ENCODE results near the gene SSH3. TPM values are rescaled to one million over a fixed set of nuclear protein-coding genes. Genes with fewer than 3 reads are reported as not detected.

The SSH3 gene
- total and polyA plus RNA-seq, 7 experiments from 2014 or later = 1.1 to 23.8 (median 14.8) TPM

GRCh38 chr11:67262731-67263675, 40.3 kb upstream of the SSH3 start:
- Histone ChIP-seq H3K36me3 (ENCODE audit: control insufficient read depth in 2 of 3, insufficient read depth in 3 of 3, low read length in 3 of 3) (peaks cover 0 to 9% (median 0%) of the 10 kb centered on the region in 3 experiments), H3K9me3 (ENCODE audit: control insufficient read depth in 2 of 3, low read length in 3 of 3) (no peaks in the 10 kb centered on the region), H3K4me3 (ENCODE audit: low read length) (peak overlapping the region; percentile 0), H3K27me3 (ENCODE audit: control insufficient read depth in 2 of 2, insufficient read depth in 2 of 2, low read length in 2 of 2) (no peaks in the 10 kb centered on the region), H3K4me1 (ENCODE audit: control insufficient read depth in 2 of 2, insufficient read depth in 2 of 2, low read length in 2 of 2) (peaks cover 14 to 29% of the 10 kb centered on the region in 2 donors), H3K27ac (ENCODE audit: low read depth, low read length) (no peak overlapping the region)
- peaks cover 0 to 3% (median 0%) of the 10 kb centered on the region in 11 donors for H3K9me3 Mint-ChIP-seq
- intact Hi-C loops (cut with micrococcal nuclease) = loop anchor here (1.0 kb wide), 5 partner anchors 10 to 119 kb away; no protein-coding TSS in a partner anchor
- CTCF ChIA-PET = interaction anchor here (0.5 to 4.9 kb wide), 21 partner anchors 9 to 118 kb away, joined by 3 to 85 read pairs (median 6); partner anchors contain the start of genes ANKRD13D, POLD4 and SSH3
- H3K27me3 Mint-ChIP-seq = no peaks in the 10 kb centered on the region
- H3K36me3 Mint-ChIP-seq = peaks cover 0 to 13% (median 9%) of the 10 kb centered on the region in 5 donors
- POLR2A ChIA-PET = interaction anchor here (0.6 to 4.9 kb wide), 14 partner anchors 9 to 89 kb away, joined by 3 to 59 read pairs (median 8); partner anchors contain the start of genes ANKRD13D and POLD4
- peak overlapping the region; percentile 53 to 93 (median 78) for H3K27ac Mint-ChIP-seq
- H3K4me1 Mint-ChIP-seq = peaks cover 15 to 65% (median 39%) of the 10 kb centered on the region in 7 donors
- DNase-seq (peak in 8 of 9 donors; percentile 58 to 73 (median 68)), ATAC-seq (peak; percentile 66)
- peak overlapping the region; percentile 54 to 81 (median 74) for H3K4me3 Mint-ChIP-seq

GRCh38 chr11:67264260-67264659, 39.1 kb upstream of the SSH3 start:
- Histone ChIP-seq H3K9me3 (ENCODE audit: control insufficient read depth in 2 of 3, low read length in 3 of 3) (no peaks in the 10 kb centered on the region), H3K4me3 (ENCODE audit: low read length) (no peak overlapping the region), H3K27ac (ENCODE audit: low read depth, low read length) (no peak overlapping the region), H3K36me3 (ENCODE audit: control insufficient read depth in 2 of 3, insufficient read depth in 3 of 3, low read length in 3 of 3) (peaks cover 0 to 12% (median 3%) of the 10 kb centered on the region in 3 experiments), H3K27me3 (ENCODE audit: control insufficient read depth in 2 of 2, insufficient read depth in 2 of 2, low read length in 2 of 2) (no peaks in the 10 kb centered on the region), H3K4me1 (ENCODE audit: control insufficient read depth in 2 of 2, insufficient read depth in 2 of 2, low read length in 2 of 2) (peaks cover 27 to 41% of the 10 kb centered on the region in 2 donors)
- H3K36me3 Mint-ChIP-seq = peaks cover 0 to 24% (median 11%) of the 10 kb centered on the region in 5 donors
- ATAC-seq (no peak), DNase-seq (no peak)
- H3K9me3 Mint-ChIP-seq = peaks cover 0 to 3% (median 0%) of the 10 kb centered on the region in 11 donors
- ChIA-PET POLR2A (interaction anchor here (0.6 to 4.9 kb wide), 10 partner anchors 14 to 92 kb away, joined by 3 to 59 read pairs (median 9); partner anchors contain the start of genes ANKRD13D and POLD4), CTCF (interaction anchor here (0.6 to 4.9 kb wide), 11 partner anchors 8 to 182 kb away, joined by 3 to 85 read pairs (median 6); partner anchors contain the start of gene ANKRD13D)
- H3K4me1 Mint-ChIP-seq = peaks cover 15 to 66% (median 52%) of the 10 kb centered on the region in 7 donors
- H3K27ac Mint-ChIP-seq = peak overlapping the region in 7 of 9 donors; percentile 55 to 90 (median 83)
- peak overlapping the region in 9 of 10 donors; percentile 6 to 99 (median 58) for H3K4me3 Mint-ChIP-seq
- H3K27me3 Mint-ChIP-seq = no peaks in the 10 kb centered on the region
- intact Hi-C loops (cut with micrococcal nuclease) = no loop called here

GRCh38 chr11:67264877-67265632, 38.3 kb upstream of the SSH3 start:
- Mint-ChIP-seq H3K27me3 (no peaks in the 10 kb centered on the region), H3K4me1 (peaks cover 15 to 69% (median 57%) of the 10 kb centered on the region in 7 donors), H3K4me3 (peak overlapping the region; percentile 69 to 99 (median 78)), H3K36me3 (peaks cover 0 to 26% (median 12%) of the 10 kb centered on the region in 5 donors), H3K9me3 (no peaks in the 10 kb centered on the region), H3K27ac (peak overlapping the region; percentile 76 to 90 (median 81))
- ChIA-PET CTCF (interaction anchor here (0.6 to 4.9 kb wide), 9 partner anchors 12 to 196 kb away, joined by 3 to 85 read pairs (median 4); no protein-coding TSS in a partner anchor), POLR2A (interaction anchor here (1.0 to 4.9 kb wide), 7 partner anchors 13 to 87 kb away, joined by 3 to 59 read pairs (median 25); partner anchors contain the start of genes ANKRD13D and POLD4)
- DNase-seq = no peak
- intact Hi-C loops (cut with micrococcal nuclease) = loop anchor here in 1 of 2 donors (5.0 kb wide), 1 partner anchor 242 kb away; the partner anchor contains the start of genes CDK2AP2 and PITPNM1
- Histone ChIP-seq H3K4me1 (ENCODE audit: control insufficient read depth in 2 of 2, insufficient read depth in 2 of 2, low read length in 2 of 2) (peaks cover 34 to 49% of the 10 kb centered on the region in 2 donors), H3K27me3 (ENCODE audit: control insufficient read depth in 2 of 2, insufficient read depth in 2 of 2, low read length in 2 of 2) (no peaks in the 10 kb centered on the region), H3K9me3 (ENCODE audit: control insufficient read depth in 2 of 3, low read length in 3 of 3) (no peaks in the 10 kb centered on the region), H3K36me3 (ENCODE audit: control insufficient read depth in 2 of 3, insufficient read depth in 3 of 3, low read length in 3 of 3) (peaks cover 0 to 12% (median 5%) of the 10 kb centered on the region in 3 experiments), H3K27ac (ENCODE audit: low read depth, low read length) (no peak overlapping the region), H3K4me3 (ENCODE audit: low read length) (no peak overlapping the region)
- ATAC-seq = no peak

GRCh38 chr11:67265633-67266448, 37.5 kb upstream of the SSH3 start:
- H3K36me3 ChIP-seq (ENCODE audit: control insufficient read depth in 2 of 3, insufficient read depth in 3 of 3, low read length in 3 of 3) = peaks cover 0 to 12% (median 5%) of the 10 kb centered on the region in 3 experiments
- ATAC-seq = peak; percentile 76
- no peaks in the 10 kb centered on the region for H3K27me3 ChIP-seq (ENCODE audit: control insufficient read depth in 2 of 2, insufficient read depth in 2 of 2, low read length in 2 of 2)
- H3K27me3 Mint-ChIP-seq = no peaks in the 10 kb centered on the region
- no peaks in the 10 kb centered on the region for H3K9me3 ChIP-seq (ENCODE audit: control insufficient read depth in 2 of 3, low read length in 3 of 3)
- H3K27ac Mint-ChIP-seq = peak overlapping the region; percentile 72 to 94 (median 81)
- ChIA-PET POLR2A (interaction anchor here (0.9 to 15.1 kb wide), 12 partner anchors 9 to 87 kb away, joined by 3 to 729 read pairs (median 18); partner anchors contain the start of genes ANKRD13D and POLD4), CTCF (interaction anchor here (0.6 to 4.9 kb wide), 7 partner anchors 11 to 195 kb away, joined by 3 to 85 read pairs (median 4); no protein-coding TSS in a partner anchor)
- H3K27ac ChIP-seq (ENCODE audit: low read depth, low read length) = peak overlapping the region; percentile 65
- peak overlapping the region; percentile 75 to 99 (median 84) for H3K4me3 Mint-ChIP-seq
- intact Hi-C loops (cut with micrococcal nuclease) = loop anchor here (1.0 to 5.0 kb wide), 4 partner anchors 23 to 241 kb away; partner anchors contain the start of genes ANKRD13D (in 1 of the 2), CDK2AP2 (in 1 of the 2) and PITPNM1 (in 1 of the 2)
- H3K4me3 ChIP-seq (ENCODE audit: low read length) = peak overlapping the region; percentile 25
- peaks cover 42 to 56% of the 10 kb centered on the region in 2 donors for H3K4me1 ChIP-seq (ENCODE audit: control insufficient read depth in 2 of 2, insufficient read depth in 2 of 2, low read length in 2 of 2)
- no peaks in the 10 kb centered on the region for H3K9me3 Mint-ChIP-seq
- peaks cover 0 to 34% (median 18%) of the 10 kb centered on the region in 5 donors for H3K36me3 Mint-ChIP-seq
- peak; percentile 50 to 91 (median 78) for DNase-seq
- H3K4me1 Mint-ChIP-seq = peaks cover 22 to 77% (median 65%) of the 10 kb centered on the region in 7 donors
